KOPT-K1 (cell line): Measurements from ENCODE around the gene PRKG1.

ENCODE experiments used
- H3K27ac ChIP-seq: fragments of 200-600 bp; sonication (generic); 2 replicates; pipeline ENCODE4 v1.5.1; 2016; ENCODE audit warnings: antibody characterized with exemption, mild to moderate bottlenecking, low read depth, low read length; ENCODE audit not compliant: poor library complexity, severe bottlenecking
- H3K36me3 ChIP-seq: fragments of 200-600 bp; sonication (generic); 2 replicates; pipeline ENCODE4 v1.5.1; 2017; ENCODE audit warnings: antibody characterized with exemption, mild to moderate bottlenecking, low read length, moderate library complexity; ENCODE audit not compliant: insufficient read depth
- H3K9me3 ChIP-seq: fragments of 200-600 bp; sonication (generic); 2 replicates; pipeline ENCODE4 v1.5.1; 2017; ENCODE audit warnings: antibody characterized with exemption, low read length, mild to moderate bottlenecking; ENCODE audit not compliant: insufficient read depth, poor library complexity, severe bottlenecking

The PRKG1 gene

GRCh38 chr10:51085204-51085603 is 10.9 kb downstream of the PRKG1 start:
- no peaks in the 10 kb centered on the region for H3K9me3 ChIP-seq
- no peak overlapping the region for H3K27ac ChIP-seq
- no peaks in the 10 kb centered on the region for H3K36me3 ChIP-seq

DNA sequence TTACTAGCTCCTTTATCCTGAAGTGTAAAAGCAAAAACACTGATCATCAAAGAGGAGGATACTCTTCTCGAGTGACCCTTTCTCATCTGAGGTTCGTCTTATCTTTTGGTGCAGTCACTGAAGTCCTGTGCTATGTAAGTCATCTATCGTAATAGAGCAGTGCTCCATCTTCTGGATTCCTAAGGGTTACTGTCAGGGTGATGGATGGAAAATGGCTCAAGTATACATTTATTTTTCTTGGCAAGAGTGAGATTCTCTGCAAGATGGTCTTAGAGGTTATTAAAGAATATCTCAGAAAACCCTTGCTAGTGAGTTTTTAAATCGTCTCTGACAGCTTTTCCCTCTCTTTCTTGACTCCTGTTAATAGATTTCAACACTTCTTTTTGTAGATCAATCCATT is 12.4 kb downstream of the PRKG1 start:
- Histone ChIP-seq H3K27ac (no peak overlapping the region), H3K9me3 (no peaks in the 10 kb centered on the region), H3K36me3 (no peaks in the 10 kb centered on the region)

DNA sequence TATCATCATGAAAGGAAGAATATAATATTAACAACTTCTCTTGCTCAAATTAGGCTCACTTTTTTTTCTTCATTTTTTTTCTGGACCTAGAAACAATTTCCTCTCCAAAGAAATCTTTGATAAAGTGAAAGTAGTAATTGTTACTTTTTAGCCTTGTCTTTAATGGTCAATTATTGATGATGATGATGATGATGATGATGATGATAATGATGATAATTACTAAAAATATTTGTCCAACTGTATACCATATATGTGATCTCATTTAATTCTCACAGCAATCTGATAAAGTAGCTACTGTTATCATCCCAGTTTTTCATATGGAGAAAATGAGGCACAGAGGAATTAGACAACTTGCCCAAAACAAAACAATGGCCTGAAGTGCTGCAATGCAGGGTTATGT is 12.8 kb downstream of the PRKG1 start:
- no peaks in the 10 kb centered on the region for H3K9me3 ChIP-seq
- no peak overlapping the region for H3K27ac ChIP-seq
- no peaks in the 10 kb centered on the region for H3K36me3 ChIP-seq

GRCh38 chr10:51090190-51090589 is 15.9 kb downstream of the PRKG1 start:
- Histone ChIP-seq H3K9me3 (no peaks in the 10 kb centered on the region), H3K27ac (no peak overlapping the region), H3K36me3 (no peaks in the 10 kb centered on the region)

- no peaks in the 10 kb centered on the region for H3K9me3 ChIP-seq
- no peaks in the 10 kb centered on the region for H3K36me3 ChIP-seq
- H3K27ac ChIP-seq = no peak overlapping the region
Measured at GRCh38 chr10:51092402-51092801, 18.1 kb downstream of the PRKG1 start.

- no peaks in the 10 kb centered on the region for H3K9me3 ChIP-seq
- H3K36me3 ChIP-seq = no peaks in the 10 kb centered on the region
- no peak overlapping the region for H3K27ac ChIP-seq
Measured at GRCh38 chr10:51095444-51095843, 21.2 kb downstream of the PRKG1 start.

- no peaks in the 10 kb centered on the region for H3K36me3 ChIP-seq
- no peaks in the 10 kb centered on the region for H3K9me3 ChIP-seq
- H3K27ac ChIP-seq = no peak overlapping the region
Measured at GRCh38 chr10:51097546-51097945, 23.3 kb downstream of the PRKG1 start.

- no peaks in the 10 kb centered on the region for H3K36me3 ChIP-seq
- H3K9me3 ChIP-seq = no peaks in the 10 kb centered on the region
- H3K27ac ChIP-seq = no peak overlapping the region
Measured at GRCh38 chr10:51100221-51100620, 25.9 kb downstream of the PRKG1 start.

GRCh38 chr10:51103554-51104217 is 29.4 kb downstream of the PRKG1 start:
- H3K36me3 ChIP-seq = no peaks in the 10 kb centered on the region
- no peak overlapping the region for H3K27ac ChIP-seq
- H3K9me3 ChIP-seq = no peaks in the 10 kb centered on the region

GRCh38 chr10:51106311-51106945 is 32.1 kb downstream of the PRKG1 start:
- no peaks in the 10 kb centered on the region for H3K36me3 ChIP-seq
- H3K27ac ChIP-seq = no peak overlapping the region
- no peaks in the 10 kb centered on the region for H3K9me3 ChIP-seq

- no peak overlapping the region for H3K27ac ChIP-seq
- H3K36me3 ChIP-seq = no peaks in the 10 kb centered on the region
- no peaks in the 10 kb centered on the region for H3K9me3 ChIP-seq
Measured at GRCh38 chr10:51108406-51108805, 34.1 kb downstream of the PRKG1 start.

- no peaks in the 10 kb centered on the region for H3K9me3 ChIP-seq
- H3K36me3 ChIP-seq = no peaks in the 10 kb centered on the region
- H3K27ac ChIP-seq = no peak overlapping the region
Measured at GRCh38 chr10:51109801-51110533, 35.7 kb downstream of the PRKG1 start.

DNA sequence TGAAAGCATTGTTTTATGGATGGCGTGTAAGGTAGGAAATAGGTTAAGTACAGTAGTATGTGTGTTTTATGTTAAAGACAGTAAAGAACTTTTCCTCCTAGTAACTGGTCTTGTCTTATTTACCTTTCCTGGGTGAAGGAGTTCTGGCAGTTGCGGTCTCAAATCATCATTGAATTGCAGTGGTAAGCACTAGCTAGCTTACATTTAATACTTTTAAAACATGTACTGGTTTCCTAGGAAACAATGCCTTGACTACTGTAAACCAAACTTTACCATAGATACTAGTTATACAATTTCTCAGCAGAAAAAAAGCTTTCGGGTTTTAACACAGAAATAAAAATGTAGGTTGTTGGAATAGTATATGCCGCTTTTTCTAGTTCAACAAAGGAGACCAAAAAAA is 37.7 kb downstream of the PRKG1 start:
- H3K36me3 ChIP-seq = no peaks in the 10 kb centered on the region
- no peaks in the 10 kb centered on the region for H3K9me3 ChIP-seq
- no peak overlapping the region for H3K27ac ChIP-seq

GRCh38 chr10:51113007-51113406 is 38.7 kb downstream of the PRKG1 start:
- H3K27ac ChIP-seq = no peak overlapping the region
- no peaks in the 10 kb centered on the region for H3K9me3 ChIP-seq
- no peaks in the 10 kb centered on the region for H3K36me3 ChIP-seq

GRCh38 chr10:51117053-51117660 is 42.9 kb downstream of the PRKG1 start:
- Histone ChIP-seq H3K27ac (no peak overlapping the region), H3K9me3 (no peaks in the 10 kb centered on the region), H3K36me3 (no peaks in the 10 kb centered on the region)
